ENCODE data around the gene HRH1. TPM values are rescaled to one million over a fixed set of nuclear protein-coding genes. Genes with fewer than 3 reads are reported as not detected.
A peak's percentile ranks its signal among the peaks of the same experiment; 100 is the strongest.
"Not testable (repeated sequence)": the region's sequence is repeated elsewhere in the genome, so short reads cannot be mapped to it uniquely, and the experiment has no call there.

The HRH1 gene
- total and polyA plus RNA-seq, 8 donors = 4.5 to 6.7 (median 5.0) TPM

DNA sequence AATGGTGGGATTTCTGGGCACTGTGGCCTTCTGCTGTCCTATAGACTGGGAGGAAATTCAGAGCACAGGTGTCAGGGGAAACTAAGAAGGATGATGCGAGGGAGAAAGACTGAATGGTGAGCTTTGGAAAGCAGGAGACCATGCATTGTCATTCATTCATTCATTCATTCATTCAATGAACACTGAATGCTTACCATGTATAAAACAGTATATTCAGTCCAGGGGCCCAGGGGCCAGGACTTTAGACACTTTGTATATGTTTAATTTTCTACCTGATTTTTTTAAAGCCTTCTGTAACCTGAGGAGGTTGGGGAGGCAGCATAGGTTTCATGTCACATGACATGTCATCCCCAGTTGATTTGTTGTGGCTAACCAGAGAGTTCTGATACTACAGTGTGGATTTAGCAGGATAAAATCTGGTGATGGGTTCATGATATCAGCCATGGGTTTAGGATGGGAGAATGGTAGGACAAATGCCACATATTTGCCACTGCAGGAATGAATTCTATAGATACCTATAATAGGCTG lies 60.2 kb downstream of the HRH1 start:
- no peak overlapping the region for H3K4me3 ChIP-seq
- peak overlapping the region in 1 of 2 donors; percentile 19 for H3K27ac ChIP-seq
- DNase-seq = no peak
- H3K4me1 ChIP-seq = peaks cover 0 to 16% of the 10 kb centered on the region in 2 donors
- TF ChIP-seq, protein P1, sequence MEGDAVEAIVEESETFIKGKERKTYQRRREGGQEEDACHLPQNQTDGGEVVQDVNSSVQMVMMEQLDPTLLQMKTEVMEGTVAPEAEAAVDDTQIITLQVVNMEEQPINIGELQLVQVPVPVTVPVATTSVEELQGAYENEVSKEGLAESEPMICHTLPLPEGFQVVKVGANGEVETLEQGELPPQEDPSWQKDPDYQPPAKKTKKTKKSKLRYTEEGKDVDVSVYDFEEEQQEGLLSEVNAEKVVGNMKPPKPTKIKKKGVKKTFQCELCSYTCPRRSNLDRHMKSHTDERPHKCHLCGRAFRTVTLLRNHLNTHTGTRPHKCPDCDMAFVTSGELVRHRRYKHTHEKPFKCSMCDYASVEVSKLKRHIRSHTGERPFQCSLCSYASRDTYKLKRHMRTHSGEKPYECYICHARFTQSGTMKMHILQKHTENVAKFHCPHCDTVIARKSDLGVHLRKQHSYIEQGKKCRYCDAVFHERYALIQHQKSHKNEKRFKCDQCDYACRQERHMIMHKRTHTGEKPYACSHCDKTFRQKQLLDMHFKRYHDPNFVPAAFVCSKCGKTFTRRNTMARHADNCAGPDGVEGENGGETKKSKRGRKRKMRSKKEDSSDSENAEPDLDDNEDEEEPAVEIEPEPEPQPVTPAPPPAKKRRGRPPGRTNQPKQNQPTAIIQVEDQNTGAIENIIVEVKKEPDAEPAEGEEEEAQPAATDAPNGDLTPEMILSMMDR (IDR thresholded peaks at IDR 0.05) = no peak
- no peaks in the 10 kb centered on the region for H3K9me3 ChIP-seq
- H3K27me3 ChIP-seq = no peaks in the 10 kb centered on the region
- intact Hi-C loops (cut with DNase I) = no loop called here
- no peak for ATAC-seq
- peaks cover 0 to 30% of the 10 kb centered on the region in 2 donors for H3K36me3 ChIP-seq

DNA sequence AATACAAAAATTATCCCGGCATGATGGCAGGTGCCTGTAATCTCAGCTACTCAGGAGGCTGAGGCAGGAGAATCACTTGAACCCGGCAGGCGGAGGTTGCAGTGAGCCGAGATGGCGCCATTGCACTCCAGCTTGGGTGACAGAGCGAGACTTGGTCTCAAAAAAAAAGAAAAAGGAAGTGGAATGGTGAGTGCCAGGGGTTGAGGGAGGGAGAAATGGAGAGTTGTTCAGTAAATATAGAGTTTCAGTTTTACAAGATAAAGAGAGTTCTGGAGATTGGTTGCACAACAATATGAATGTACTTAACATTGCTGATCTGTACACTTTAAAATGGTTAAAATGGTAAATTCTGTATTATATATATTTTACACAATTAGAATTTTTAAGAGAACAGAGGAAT lies 63.1 kb downstream of the HRH1 start:
- ATAC-seq = peak; percentile 77
- intact Hi-C loops (cut with DNase I) = not testable (repeated sequence)
- peak overlapping the region; percentile 10 to 33 for H3K27ac ChIP-seq

DNA sequence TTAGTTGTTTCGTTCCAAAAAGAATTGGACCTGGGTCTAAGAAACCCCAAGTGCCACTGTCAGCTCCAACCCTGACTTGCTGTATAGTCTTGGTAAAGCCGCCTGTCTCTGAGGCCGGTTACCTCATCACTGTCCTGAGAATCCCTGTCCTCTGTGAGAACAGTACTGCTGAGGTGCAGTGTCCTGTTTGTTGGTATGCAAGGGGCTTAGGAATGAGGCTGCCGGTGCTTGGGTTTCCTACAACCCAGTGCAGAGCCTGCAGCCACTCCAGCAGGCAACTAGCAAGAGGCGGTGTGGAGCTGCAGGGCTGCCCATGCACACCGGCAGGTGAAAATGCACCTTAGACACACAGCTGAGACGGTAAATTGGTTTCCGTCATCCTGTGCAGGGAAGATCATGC lies 65.9 kb downstream of the HRH1 start:
- Histone ChIP-seq H3K36me3 (peaks cover 0 to 9% of the 10 kb centered on the region in 2 donors), H3K27me3 (no peaks in the 10 kb centered on the region), H3K4me1 (peaks cover 0 to 50% of the 10 kb centered on the region in 2 donors), H3K9me3 (no peaks in the 10 kb centered on the region), H3K27ac (no peak overlapping the region), H3K4me3 (no peak overlapping the region)
- TF ChIP-seq, protein P1 (IDR thresholded peaks at IDR 0.05) = no peak
- DNase-seq = no peak
- no peak for ATAC-seq
- intact Hi-C loops (cut with DNase I) = no loop called here

More for the DNA sequence above, 63.1 kb downstream of the HRH1 start:
- Histone ChIP-seq H3K36me3 (peaks cover 0 to 20% of the 10 kb centered on the region in 2 donors), H3K4me1 (peaks cover 0 to 27% of the 10 kb centered on the region in 2 donors)
- H3K9me3 ChIP-seq, H3K27me3 ChIP-seq, H3K4me3 ChIP-seq, DNase-seq: not testable (repeated sequence)

DNA sequence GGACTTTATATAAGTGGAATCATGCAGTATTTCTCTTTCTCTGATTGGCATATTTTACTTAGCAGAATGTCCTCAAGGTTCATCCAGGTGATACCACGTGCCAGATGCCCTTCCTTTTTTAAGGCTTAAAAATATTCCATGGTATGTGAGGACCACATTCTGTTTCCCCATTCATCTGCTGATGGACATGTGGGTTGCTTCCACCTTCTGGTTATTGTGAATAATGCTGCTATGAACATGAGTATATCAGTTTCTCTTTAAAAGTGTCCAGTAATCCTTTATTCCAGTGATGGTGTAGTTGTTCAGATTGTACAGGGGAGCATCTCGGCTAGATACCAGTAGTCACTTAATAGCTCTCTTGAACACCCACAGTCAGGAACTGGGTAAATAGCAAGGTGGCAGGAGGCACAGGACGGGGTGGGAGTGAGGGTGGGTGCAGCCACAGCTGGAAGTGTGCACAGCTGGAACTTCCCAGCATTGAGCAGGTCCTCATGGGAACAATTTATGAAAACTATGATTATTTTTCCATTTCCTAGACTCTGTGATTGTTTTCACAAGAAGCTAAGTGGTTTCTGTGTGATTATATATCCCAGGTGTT lies 67.6 kb downstream of the HRH1 start:
- intact Hi-C loops (cut with DNase I) = no loop called here
- DNase-seq = no peak
- Histone ChIP-seq H3K4me3 (no peak overlapping the region), H3K4me1 (peaks cover 0 to 65% of the 10 kb centered on the region in 2 donors), H3K36me3 (no peaks in the 10 kb centered on the region), H3K27ac (no peak overlapping the region), H3K27me3 (no peaks in the 10 kb centered on the region), H3K9me3 (no peaks in the 10 kb centered on the region)
- TF ChIP-seq, protein P1 (IDR thresholded peaks at IDR 0.05) = no peak
- no peak for ATAC-seq

DNA sequence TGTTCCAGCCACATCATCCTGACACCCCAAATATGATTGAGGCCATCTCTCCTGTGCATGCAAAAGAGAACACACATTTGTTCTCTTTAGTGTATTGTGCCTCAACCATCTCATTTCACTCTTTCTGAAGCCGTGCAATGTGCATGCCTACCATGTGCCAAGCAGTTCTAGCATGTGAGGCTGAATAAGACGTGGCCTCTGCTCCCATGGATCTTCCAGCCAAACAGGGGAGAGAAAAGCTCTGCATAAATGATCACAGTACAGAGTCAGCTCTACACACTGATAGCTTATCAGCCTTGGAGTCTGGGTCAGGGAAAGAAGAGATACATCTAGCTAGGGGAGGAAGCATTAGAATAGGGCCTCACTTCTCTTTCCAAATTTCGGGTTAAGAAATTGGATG lies 69.7 kb downstream of the HRH1 start:
- Histone ChIP-seq H3K36me3 (no peaks in the 10 kb centered on the region), H3K27ac (peak overlapping the region in 1 of 2 donors; percentile 92)
- no peak for DNase-seq

More for the DNA sequence above, 69.7 kb downstream of the HRH1 start:
- Histone ChIP-seq H3K9me3 (no peaks in the 10 kb centered on the region), H3K4me1 (peaks cover 0 to 76% of the 10 kb centered on the region in 2 donors), H3K27me3 (no peaks in the 10 kb centered on the region), H3K4me3 (peak overlapping the region in 1 of 2 donors; percentile 41)
- TF ChIP-seq, protein P1 (IDR thresholded peaks at IDR 0.05) = no peak
- no peak for ATAC-seq
- intact Hi-C loops (cut with DNase I) = no loop called here
